Stomach (tissue), 9 donors: ENCODE measurements around the gene NCS1. TPM values are rescaled to one million over a fixed set of nuclear protein-coding genes. Genes with fewer than 3 reads are reported as not detected.

Source experiments
- DNase-seq, 2 donors: peaks; one replicate each; pipeline versions ENCODE4 v3.0.0 to v3.0.0-alpha.2; 2013 to 2019
- H3K27ac ChIP-seq, 5 donors: fragments of 200-600 bp in 4 of 5; sonication (generic) in 4 of 5; one replicate each; pipeline ENCODE4 v1.5.1; 2013 to 2019; ENCODE audit warnings: mild to moderate bottlenecking in 1 of 5, moderate library complexity in 1 of 5
- H3K27me3 ChIP-seq, 3 donors: fragments of 200-600 bp; sonication (generic); one replicate each; pipeline ENCODE4 v1.5.1; 2017 to 2019; ENCODE audit warnings: mixed run types in 1 of 3
- H3K36me3 ChIP-seq, 4 donors: fragments of 200-600 bp; sonication (generic); 1 replicate in 3 of 4; 2 replicates in 1 of 4; pipeline ENCODE4 v1.5.1; 2016 to 2019
- H3K4me1 ChIP-seq, 4 donors: fragments of 200-600 bp; sonication (generic); one replicate each; pipeline ENCODE4 v1.5.1; 2016 to 2019
- H3K4me3 ChIP-seq, 4 donors: fragments of 200-600 bp; sonication (generic) in 3 of 4; one replicate each; pipeline ENCODE4 v1.5.1; 2016 to 2019; ENCODE audit warnings: mild to moderate bottlenecking in 1 of 4
- H3K9me3 ChIP-seq, 4 donors: fragments of 200-600 bp; sonication (generic); one replicate each; pipeline ENCODE4 v1.5.1; 2016 to 2019
- EP300 ChIP-seq: sonication (generic); formaldehyde crosslinking; IDR thresholded peaks from one replicate; pipeline ENCODE4 v1.6.1; 2017; ENCODE audit warnings: antibody characterized with exemption
- POLR2A ChIP-seq, 4 donors: fragments of 450-650 bp; IDR thresholded peaks; one replicate each; pipeline ENCODE4 v1.6.1; 2016; ENCODE audit warnings: antibody characterized with exemption in 4 of 4, control low read depth in 2 of 4, mild to moderate bottlenecking in 1 of 4, moderate library complexity in 1 of 4
- POLR2AphosphoS5 ChIP-seq, 3 donors: sonication (generic); formaldehyde crosslinking; IDR thresholded peaks; one replicate each; pipeline ENCODE4 v1.6.1; 2016; ENCODE audit warnings: antibody characterized with exemption in 3 of 3
- WGBS, 5 donors: extraction: QIAGEN DNeasy Blood & Tissue Kit in 3 of 5; methylation state at CpG; one replicate each; pipeline versions ENCODE4 v1.1.5 to v1.1.7; 2013 to 2018; 5-methylcytosine and 5-hydroxymethylcytosine counted together
- intact Hi-C: fragments of 100-400 bp; cut with DNase I; formaldehyde crosslinking; loops from one replicate; pipeline ENCODE4 v1.15.1; 2023; ENCODE audit warnings: low total_unique reads
- polyA plus RNA-seq, 3 donors: library from polyadenylated mRNA; stranded (reverse); fragments of 200-250 nt; gene quantifications; one replicate each; pipeline ENCODE4 v1.2.3, GENCODE V29; 2013
- total RNA-seq, 5 donors: library from RNA; depleted of rRNA; stranded (reverse); fragments of >200 nt; gene quantifications; one replicate each; pipeline versions ENCODE4 v1.1.0 to v1.2.3, GENCODE V29; 2014 to 2016
- TF ChIP-seq, protein P1 (sequence below), 7 experiments: fragments of 450-650 bp in 4 of 7; fragments of 200-600 bp in 3 of 7; sonication (generic) in 3 of 7; IDR thresholded peaks; one replicate each; pipeline ENCODE4 v1.5.1; 2016 to 2019; ENCODE audit warnings: antibody characterized with exemption in 7 of 7, control low read depth in 2 of 7, mild to moderate bottlenecking in 1 of 7
- donor health status: healthy with polysubstance abuse.
- donor health status: Bipolar disorder and iron deficiency.
- donor health status: healthy.

The NCS1 gene
- total and polyA plus RNA-seq, 8 donors: 3.2 to 50.0 (median 16.6) TPM

DNA sequence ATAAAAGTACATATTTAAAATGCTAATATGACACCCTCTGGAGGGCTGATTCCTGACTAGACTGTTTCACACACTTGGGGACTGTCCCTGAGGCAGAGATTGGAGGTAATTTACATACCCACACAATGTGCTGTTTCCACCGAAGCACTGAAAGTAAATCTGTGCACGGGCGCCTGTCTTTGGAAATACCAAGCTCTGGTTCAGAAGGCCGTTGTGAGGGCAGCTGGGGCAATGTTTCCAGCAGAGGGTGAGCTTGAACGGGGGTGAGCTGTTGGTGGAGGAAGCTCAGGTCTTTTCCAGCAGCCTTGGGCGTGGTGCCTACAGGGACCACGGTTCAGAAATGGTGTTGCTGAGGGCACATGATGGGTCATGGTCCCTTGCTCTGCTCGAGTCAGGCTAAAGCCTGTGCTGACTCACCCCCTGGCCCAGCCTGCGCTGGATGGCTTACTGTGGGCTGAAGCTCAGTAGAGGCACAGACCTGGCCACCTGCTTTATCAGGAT, 67.6 kb downstream of the NCS1 start:
- intact Hi-C loops: no loop called here
- Histone ChIP-seq H3K4me3 (no peak overlapping the region), H3K4me1 (peaks cover 14 to 37% (median 22%) of the 10 kb centered on the region in 4 donors), H3K27me3 (peaks cover 0 to 5% (median 0%) of the 10 kb centered on the region in 3 donors), H3K36me3 (no peaks in the 10 kb centered on the region), H3K9me3 (no peaks in the 10 kb centered on the region), H3K27ac (no peak overlapping the region)
- DNase-seq: no peak
- TF ChIP-seq, protein P1, sequence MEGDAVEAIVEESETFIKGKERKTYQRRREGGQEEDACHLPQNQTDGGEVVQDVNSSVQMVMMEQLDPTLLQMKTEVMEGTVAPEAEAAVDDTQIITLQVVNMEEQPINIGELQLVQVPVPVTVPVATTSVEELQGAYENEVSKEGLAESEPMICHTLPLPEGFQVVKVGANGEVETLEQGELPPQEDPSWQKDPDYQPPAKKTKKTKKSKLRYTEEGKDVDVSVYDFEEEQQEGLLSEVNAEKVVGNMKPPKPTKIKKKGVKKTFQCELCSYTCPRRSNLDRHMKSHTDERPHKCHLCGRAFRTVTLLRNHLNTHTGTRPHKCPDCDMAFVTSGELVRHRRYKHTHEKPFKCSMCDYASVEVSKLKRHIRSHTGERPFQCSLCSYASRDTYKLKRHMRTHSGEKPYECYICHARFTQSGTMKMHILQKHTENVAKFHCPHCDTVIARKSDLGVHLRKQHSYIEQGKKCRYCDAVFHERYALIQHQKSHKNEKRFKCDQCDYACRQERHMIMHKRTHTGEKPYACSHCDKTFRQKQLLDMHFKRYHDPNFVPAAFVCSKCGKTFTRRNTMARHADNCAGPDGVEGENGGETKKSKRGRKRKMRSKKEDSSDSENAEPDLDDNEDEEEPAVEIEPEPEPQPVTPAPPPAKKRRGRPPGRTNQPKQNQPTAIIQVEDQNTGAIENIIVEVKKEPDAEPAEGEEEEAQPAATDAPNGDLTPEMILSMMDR (IDR thresholded peaks at IDR 0.05): no peak
- no peak for TF ChIP-seq POLR2A (IDR thresholded peaks at IDR 0.05)
- no peak for TF ChIP-seq EP300
- no peak for TF ChIP-seq POLR2AphosphoS5 (IDR thresholded peaks at IDR 0.05)
- WGBS, 5 donors: 30 to 35% (median 33%) methylated on average over 9 of the region's 9 CpGs

DNA sequence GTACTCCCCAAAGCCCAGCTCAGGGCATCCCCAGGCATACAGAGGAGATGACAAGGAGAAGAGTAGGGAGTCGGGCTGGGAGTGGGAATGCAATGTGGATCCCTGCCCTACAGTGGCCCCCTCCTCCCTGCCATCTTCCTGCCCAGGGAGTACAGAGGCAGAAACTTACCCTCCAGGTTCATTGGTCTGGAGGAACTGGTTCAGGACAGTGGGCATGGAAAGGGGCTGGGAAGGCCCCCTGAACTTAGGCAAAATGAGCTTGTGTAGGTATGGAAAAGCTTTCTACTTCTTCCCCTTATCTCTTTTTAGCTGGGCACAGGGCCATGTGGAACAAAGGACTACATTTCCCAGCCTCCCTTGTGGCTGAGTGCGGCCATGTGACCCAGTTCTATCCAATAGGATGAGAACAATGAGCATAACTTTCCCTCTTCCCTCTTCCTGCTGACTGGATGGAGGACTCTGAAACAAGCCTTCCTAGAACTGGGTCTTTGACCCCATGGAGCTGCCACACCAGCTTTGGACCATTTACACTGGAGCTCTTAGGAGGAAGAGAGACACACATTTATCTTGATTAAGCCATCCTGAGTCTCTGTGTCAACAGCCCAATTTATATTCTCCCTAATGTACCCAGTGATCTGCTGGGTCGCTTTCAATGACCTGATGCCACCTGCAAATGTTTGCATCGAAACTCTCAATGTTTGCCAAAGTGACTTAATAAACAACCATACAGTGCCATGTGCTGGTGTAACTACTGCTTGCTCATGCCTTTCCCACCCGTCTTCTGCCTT, 68.4 kb downstream of the NCS1 start:
- Histone ChIP-seq H3K36me3 (no peaks in the 10 kb centered on the region), H3K4me1 (peaks cover 14 to 34% (median 20%) of the 10 kb centered on the region in 4 donors), H3K9me3 (no peaks in the 10 kb centered on the region), H3K4me3 (no peak overlapping the region), H3K27me3 (peaks cover 0 to 5% (median 0%) of the 10 kb centered on the region in 3 donors), H3K27ac (no peak overlapping the region)
- intact Hi-C loops: no loop called here
- WGBS, 5 donors: 65 to 85% (median 72%) methylated on average over 4 to 5 of the region's 5 CpGs
- no peak for TF ChIP-seq POLR2A (IDR thresholded peaks at IDR 0.05)
- TF ChIP-seq POLR2AphosphoS5 (IDR thresholded peaks at IDR 0.05): no peak
- TF ChIP-seq EP300: no peak
- TF ChIP-seq, protein P1 (IDR thresholded peaks at IDR 0.05): no peak
- DNase-seq: peak; percentile 59 to 90

DNA sequence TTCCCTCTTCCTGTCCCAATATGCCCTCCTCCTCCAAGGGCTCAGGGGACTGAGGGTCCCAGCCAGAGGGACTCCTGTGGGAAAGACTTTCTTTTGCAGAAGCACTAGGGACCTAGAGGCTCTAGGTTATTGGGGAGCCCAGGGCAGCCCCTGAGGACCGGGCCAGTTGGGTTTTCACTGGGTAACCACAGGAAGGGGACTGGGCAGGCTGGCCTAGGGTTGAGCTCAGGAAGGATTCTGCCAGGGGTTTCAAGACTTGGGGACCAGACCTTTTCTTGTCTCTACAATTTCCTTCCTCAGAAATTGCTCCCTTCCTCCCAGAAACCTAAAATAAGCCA, 69.0 kb downstream of the NCS1 start:
- Histone ChIP-seq H3K27ac (no peak overlapping the region), H3K4me3 (no peak overlapping the region), H3K4me1 (peaks cover 11 to 28% (median 15%) of the 10 kb centered on the region in 4 donors), H3K9me3 (no peaks in the 10 kb centered on the region), H3K27me3 (peaks cover 0 to 5% (median 0%) of the 10 kb centered on the region in 3 donors), H3K36me3 (no peaks in the 10 kb centered on the region)
- TF ChIP-seq, protein P1 (IDR thresholded peaks at IDR 0.05): no peak
- TF ChIP-seq POLR2A (IDR thresholded peaks at IDR 0.05): no peak
- TF ChIP-seq EP300: no peak
- TF ChIP-seq POLR2AphosphoS5 (IDR thresholded peaks at IDR 0.05): no peak
- no peak for DNase-seq
- intact Hi-C loops: no loop called here
- WGBS, 5 donors: 79 to 95% (median 88%) methylated on average over 1 of the region's 1 CpG

DNA sequence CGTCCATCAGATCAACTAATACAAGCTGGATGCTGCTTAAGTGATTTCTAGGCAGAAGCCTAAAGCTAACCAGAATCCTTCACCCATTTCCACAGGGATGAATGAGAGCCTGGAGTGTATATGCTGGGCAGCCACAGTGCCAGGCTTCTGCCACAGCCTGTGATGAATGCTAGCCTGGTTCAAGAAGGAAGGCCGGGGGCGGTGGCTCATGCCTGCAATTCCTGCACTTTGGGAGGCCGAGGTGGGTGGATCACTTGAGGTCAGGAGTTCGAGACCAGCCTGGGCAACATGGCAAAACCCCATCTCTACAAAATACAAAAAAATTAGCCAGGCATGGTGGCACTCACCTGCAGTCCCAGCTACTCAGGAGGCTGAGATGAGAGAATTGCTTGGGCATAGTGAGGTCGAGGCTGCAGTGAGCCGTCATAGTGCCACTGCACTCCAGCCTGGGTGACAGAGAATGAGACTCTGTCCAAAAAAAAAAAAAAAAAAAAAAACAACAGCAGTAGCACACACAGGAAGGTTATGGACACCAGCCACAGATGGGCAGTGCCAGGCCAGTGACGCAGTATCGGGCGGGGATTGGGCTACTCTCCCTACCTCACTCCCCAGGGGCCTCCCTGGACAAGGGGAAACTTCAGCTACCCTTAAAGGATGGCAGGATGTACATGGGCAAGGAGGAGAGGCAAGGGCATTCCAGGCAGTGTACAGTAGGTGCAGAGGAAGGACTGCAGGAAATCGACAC, 70.2 kb downstream of the NCS1 start:
- no peak overlapping the region for H3K27ac ChIP-seq
- H3K27me3 ChIP-seq: peaks cover 0 to 5% (median 0%) of the 10 kb centered on the region in 3 donors
- no peak overlapping the region for H3K4me3 ChIP-seq
- H3K4me1 ChIP-seq: peaks cover 7 to 23% (median 9%) of the 10 kb centered on the region in 4 donors
- DNase-seq: no peak
- no peaks in the 10 kb centered on the region for H3K36me3 ChIP-seq
- H3K9me3 ChIP-seq: no peaks in the 10 kb centered on the region
- WGBS, 5 donors: 74 to 81% (median 78%) methylated on average over 10 to 11 of the region's 11 CpGs
- TF ChIP-seq POLR2AphosphoS5 (IDR thresholded peaks at IDR 0.05) (no peak), EP300 (no peak), POLR2A (IDR thresholded peaks at IDR 0.05) (no peak)
- TF ChIP-seq, protein P1 (IDR thresholded peaks at IDR 0.05): no peak
- intact Hi-C loops: no loop called here
